Dermis blood vessel endothelial cell (primary cell): Measurements from ENCODE around the gene CLEC4M. TPM values are rescaled to one million over a fixed set of nuclear protein-coding genes. Genes with fewer than 3 reads are reported as not detected.
"Not testable (repeated sequence)": the region's sequence is repeated elsewhere in the genome, so short reads cannot be mapped to it uniquely, and the experiment has no call there.

Experiments
- DNase-seq: peaks from one replicate; pipeline ENCODE4 v3.0.0; 2010
- total RNA-seq: library from RNA; depleted of rRNA; stranded (reverse); fragments of >200 nt; gene quantifications from 2 replicates; pipeline ENCODE4 v1.2.3, GENCODE V29; 2014

Gene CLEC4M
- total RNA-seq, 1 donor from 2014 or later = 5.6 TPM

GRCh38 chr19:7775761-7776160, 12.7 kb downstream of the CLEC4M start:
- no peak for DNase-seq

GRCh38 chr19:7778081-7778480, 15.0 kb downstream of the CLEC4M start:
- no peak for DNase-seq

GRCh38 chr19:7779631-7780486, 16.8 kb downstream of the CLEC4M start:
- no peak for DNase-seq

GRCh38 chr19:7781157-7781556, 18.1 kb downstream of the CLEC4M start:
- no peak for DNase-seq

GRCh38 chr19:7783991-7784423, 21.0 kb downstream of the CLEC4M start:
- DNase-seq = no peak

GRCh38 chr19:7784856-7785255, 21.8 kb downstream of the CLEC4M start:
- DNase-seq = no peak

- peak; percentile 23 for DNase-seq
These were observed 24.1 kb downstream of the CLEC4M start for GRCh38 chr19:7787141-7787540.

GRCh38 chr19:7787602-7788177, 24.6 kb downstream of the CLEC4M start:
- DNase-seq = no peak

GRCh38 chr19:7788178-7788932, 25.3 kb downstream of the CLEC4M start:
- DNase-seq = no peak

GRCh38 chr19:7788933-7789323, 25.9 kb downstream of the CLEC4M start:
- DNase-seq = no peak

- DNase-seq = no peak
These were observed 26.4 kb downstream of the CLEC4M start for GRCh38 chr19:7789447-7789846.

GRCh38 chr19:7790416-7790815, 27.4 kb downstream of the CLEC4M start:
- no peak for DNase-seq

GRCh38 chr19:7792281-7792680, 29.2 kb downstream of the CLEC4M start:
- peak; percentile 33 for DNase-seq

- DNase-seq = not testable (repeated sequence)
These were observed 29.7 kb downstream of the CLEC4M start for GRCh38 chr19:7792701-7793100.

GRCh38 chr19:7793493-7793892, 30.4 kb downstream of the CLEC4M start:
- DNase-seq = no peak

GRCh38 chr19:7795555-7796161, 32.6 kb downstream of the CLEC4M start:
- DNase-seq = peak; percentile 93

- DNase-seq = peak; percentile 90
These were observed 36.8 kb downstream of the CLEC4M start for GRCh38 chr19:7799640-7800355.

- no peak for DNase-seq
These were observed 38.1 kb downstream of the CLEC4M start for GRCh38 chr19:7801020-7801570.

GRCh38 chr19:7806234-7806633, 43.2 kb downstream of the CLEC4M start:
- no peak for DNase-seq

GRCh38 chr19:7806876-7807275, 43.8 kb downstream of the CLEC4M start:
- DNase-seq = no peak

- DNase-seq = no peak
These were observed 45.1 kb downstream of the CLEC4M start for GRCh38 chr19:7808108-7808507.

- DNase-seq = no peak
These were observed 48.9 kb downstream of the CLEC4M start for GRCh38 chr19:7811989-7812388.
